Epidermal melanocyte (primary cell): ENCODE results near the gene FREY1.
"Not testable (repeated sequence)": the region's sequence is repeated elsewhere in the genome, so short reads cannot be mapped to it uniquely, and the experiment has no call there.

Source experiments
- DNase-seq: peaks from one replicate; pipeline ENCODE4 v3.0.0; 2011; ENCODE audit warnings: low spot score; ENCODE audit not compliant: insufficient read length

Gene FREY1

DNA sequence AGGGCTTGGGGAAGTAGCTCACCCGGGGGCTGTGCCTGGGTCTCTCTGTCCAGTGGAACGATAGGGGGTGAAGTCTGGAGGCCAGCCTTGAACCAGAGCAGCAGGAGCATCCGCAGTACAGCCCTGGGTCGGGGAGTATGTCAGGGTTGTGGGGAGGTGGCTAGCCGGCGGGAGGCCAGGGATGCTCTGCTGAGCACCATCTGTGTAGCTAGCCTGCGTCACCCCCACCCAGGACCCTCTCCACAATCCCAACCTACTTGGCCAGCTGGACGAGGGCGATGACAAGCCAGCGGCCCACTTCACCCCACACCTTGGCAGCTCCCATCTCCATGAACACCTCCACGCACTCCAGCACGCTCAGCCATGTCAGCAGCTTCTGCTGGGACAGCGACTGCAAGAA is 8.4 kb upstream of the FREY1 start:
- DNase-seq: no peak

DNA sequence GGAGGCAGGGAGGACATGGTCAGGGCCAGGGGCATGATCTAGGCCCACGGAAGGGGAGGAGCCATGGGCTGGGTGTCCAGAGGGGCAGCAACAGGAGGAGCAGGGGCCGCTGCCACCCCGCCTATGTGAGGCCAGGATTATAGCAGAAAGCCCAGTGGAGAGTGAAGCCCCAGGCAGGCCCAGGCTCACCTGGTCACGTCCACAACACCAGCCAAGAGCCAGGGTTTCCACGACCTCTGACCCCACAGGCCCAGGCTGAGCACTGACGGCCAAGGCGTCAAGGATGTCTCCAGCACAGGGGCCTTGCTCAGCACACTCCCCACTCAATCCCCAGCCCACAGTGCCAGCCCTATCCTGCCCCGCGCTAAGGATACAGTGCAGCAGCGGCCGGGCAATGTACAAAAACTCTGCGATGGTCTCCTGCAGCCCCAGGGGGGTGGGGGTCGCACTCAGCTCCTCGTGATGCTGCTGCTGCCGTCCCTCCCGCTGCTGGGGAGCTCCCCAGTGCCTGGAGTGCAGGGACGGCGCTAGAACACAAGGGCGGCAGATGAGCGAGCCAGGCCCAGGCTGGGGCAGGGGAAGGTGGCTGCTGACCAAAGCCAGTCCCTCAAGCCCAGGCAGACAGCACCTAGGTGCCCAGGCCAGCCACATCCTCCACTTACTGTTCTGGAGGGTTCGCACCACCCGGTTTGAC is 7.0 kb upstream of the FREY1 start:
- DNase-seq: no peak

DNA sequence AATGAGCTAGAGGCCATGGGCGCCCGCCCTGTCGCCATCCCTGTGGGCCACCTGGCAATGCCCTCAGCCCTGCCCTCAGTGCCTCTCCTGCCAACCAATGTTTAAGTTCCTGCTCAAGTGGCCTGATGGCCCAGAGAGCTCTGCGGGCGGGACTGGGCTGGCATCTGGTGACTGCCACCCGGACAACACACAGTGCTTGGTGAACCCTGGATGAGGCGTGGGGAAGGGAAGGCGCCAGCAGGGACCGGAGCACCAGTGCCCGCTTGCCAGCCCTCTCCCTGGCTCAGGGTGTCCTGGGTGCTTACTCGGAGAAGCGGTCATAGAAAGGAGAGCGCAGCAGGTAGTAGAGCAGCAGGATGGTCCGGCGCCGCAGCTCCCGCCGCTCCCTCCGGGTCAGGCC is 6.4 kb upstream of the FREY1 start:
- no peak for DNase-seq

DNA sequence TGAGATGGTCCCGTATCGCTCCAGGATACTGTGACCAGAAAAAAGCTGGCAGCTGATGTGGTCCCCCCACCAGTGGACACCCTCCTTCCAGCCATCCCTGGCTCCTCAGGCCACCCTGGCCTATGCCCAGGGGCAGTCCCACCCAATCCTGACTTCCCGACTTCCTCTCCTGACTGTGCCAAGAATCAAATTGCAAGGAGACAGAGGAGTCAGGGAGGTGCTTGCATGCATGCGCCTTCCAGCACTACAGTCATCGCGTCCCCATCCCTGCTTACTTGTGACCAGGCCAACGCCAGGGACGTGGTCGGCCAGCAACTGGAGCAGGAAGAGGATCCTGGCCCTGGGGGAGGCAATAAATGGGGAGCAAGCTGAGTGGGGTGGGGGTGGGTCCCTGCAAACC is 3.6 kb upstream of the FREY1 start:
- DNase-seq: no peak

DNA sequence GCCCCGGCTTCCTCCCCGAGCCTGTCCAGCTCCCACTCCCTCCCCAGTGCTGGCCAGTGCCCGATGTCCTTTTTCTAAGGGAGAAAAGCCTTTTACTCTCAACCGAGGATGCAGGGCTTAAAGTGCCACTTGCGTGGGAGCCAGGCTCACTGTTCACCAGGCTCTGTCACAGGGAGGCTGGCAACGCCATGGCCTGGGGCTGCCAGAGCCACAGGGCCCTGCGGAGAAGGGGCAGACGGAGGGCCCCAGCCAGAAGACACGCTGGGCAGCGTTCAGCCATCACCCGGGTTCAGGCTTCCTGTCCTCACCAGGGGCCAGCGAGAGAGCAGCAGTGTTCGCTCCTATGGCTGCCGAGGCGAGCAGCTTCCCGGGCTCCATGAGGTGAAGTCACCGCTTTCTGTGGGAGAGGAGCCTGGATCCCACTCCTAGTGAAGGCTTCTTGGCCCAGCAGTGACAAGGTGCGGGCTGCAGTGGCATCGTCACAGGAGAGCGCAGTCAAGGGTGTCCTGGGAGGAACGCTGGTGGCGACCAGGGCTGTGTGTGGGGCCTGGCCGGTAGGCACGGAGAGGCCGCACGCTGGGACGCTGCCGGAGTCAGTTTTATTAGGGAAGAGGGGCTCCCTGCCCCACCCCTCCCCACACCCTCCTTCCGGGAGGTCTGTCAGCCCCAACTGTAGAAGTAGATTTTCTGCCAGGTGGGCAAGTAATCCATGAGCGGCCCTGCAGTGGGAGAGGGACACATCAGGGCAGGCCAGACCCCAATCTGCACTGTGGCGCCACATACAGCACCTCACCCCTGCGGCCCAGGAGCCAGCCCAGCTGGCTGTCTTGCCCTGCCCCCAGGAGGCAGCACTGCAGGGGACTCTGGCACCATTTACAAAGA is 2.8 kb upstream of the FREY1 start:
- no peak for DNase-seq

DNA sequence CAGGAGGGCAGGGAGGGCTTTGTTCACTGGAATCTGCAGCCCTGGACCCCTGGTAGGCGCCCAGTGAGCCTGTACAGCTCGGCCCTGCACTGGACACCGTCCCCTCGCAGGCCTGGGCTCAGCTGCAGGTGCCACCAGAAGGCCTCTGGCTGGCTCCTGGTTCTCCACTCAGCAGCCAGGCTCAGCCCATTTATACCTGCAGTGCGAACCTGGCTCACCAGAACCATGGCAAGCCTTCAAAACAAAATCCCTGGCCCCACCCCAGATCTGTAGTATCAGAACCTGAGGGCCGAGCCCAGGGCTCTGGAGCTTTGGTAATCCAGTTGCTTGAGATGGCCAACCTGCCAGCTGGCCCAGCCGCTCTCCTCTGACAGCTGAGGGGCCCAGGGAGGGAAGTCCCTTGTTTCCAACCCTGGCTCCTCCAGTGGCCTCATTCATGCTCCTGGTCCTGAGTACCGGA is 870 bp upstream of the FREY1 start:
- no peak for DNase-seq

DNA sequence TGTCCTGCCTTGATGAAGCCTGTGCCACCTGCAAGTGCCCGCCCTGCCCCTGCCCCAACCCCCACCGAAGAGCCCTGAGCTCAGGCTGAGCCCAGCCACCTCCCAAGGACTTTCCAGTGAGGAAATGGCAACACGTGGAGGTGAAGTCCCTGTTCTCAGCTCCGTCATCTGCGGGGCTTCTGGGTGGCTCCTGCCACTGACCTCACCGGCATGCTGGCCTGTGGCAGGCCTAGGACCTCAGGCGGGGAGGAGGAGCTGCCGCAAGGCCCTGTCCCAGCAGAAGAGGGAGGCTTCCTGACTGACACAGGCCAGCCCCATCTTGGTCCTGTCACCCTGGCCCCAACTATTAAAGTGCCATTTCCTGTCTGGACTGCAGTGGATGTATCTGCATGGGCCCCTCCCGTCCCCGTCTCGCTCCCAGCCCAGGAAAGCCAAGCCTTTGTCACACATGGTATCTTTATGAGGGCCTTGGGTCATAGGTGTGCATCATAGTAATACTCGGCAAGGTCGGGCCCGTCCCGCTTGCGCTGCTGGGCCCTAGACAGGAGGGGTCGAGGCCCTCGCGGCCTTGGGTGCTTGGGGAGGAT is 882 bp downstream of the FREY1 start:
- DNase-seq: no peak

DNA sequence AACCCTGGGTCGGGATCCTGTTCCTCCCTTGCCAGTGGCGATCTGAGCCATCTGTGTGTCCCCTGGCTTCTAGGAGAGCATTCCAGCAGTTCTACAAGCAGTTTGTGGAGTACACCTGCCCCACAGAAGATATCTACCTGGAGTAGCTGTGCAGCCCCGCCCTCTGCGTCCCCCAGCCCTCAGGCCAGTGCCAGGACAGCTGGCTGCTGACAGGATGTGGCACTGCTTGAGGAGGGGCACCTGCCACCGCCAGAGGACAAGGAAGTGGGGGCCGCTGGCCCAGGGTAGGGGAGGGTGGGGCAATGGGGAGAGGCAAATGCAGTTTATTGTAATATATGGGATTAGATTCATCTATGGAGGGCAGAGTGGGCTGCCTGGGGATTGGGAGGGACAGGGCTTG is 1.5 kb downstream of the FREY1 start:
- not testable (repeated sequence) for DNase-seq

DNA sequence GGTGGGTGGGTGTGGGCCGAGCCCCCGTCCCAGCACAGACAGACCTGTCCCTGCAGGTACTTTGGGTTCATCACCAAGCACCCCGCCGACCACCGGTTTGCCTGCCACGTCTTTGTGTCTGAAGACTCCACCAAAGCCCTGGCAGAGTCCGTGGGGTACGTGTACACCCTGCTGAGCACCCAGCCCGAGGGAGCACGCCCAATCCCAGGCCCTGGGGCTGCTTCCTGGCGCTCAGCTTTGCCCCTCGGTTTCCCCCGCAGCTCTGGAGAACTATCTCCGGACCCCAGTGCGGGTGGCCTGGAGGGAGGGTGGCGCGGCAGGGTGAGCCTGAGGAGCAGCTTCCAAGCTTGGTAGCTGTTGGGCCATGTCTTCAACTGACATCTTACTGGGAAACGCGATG is 2.0 kb downstream of the FREY1 start:
- no peak for DNase-seq

DNA sequence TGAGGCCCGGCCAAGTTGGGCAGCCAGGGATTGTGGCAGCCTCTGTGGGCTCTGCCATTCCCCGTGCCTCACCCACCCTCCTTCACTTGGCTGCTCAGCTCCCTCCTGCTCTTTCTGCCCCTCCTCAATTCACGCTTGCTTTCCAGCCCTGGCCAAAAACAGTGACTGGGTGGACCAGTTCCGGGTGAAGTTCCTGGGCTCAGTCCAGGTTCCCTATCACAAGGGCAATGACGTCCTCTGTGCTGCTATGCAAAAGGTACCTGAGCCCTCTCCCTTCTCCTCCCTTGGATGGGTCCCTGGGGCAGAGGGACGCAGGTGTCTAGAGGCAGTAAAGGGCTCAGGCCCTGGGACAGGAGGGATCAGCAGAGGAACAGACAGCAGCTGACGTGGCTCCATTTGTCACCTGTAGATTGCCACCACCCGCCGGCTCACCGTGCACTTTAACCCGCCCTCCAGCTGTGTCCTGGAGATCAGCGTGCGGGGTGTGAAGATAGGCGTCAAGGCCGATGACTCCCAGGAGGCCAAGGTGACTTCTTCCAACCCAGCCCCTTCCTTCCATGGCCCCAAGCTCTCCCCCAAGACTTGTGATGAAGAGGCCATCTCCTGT is 2.7 kb downstream of the FREY1 start:
- no peak for DNase-seq

DNA sequence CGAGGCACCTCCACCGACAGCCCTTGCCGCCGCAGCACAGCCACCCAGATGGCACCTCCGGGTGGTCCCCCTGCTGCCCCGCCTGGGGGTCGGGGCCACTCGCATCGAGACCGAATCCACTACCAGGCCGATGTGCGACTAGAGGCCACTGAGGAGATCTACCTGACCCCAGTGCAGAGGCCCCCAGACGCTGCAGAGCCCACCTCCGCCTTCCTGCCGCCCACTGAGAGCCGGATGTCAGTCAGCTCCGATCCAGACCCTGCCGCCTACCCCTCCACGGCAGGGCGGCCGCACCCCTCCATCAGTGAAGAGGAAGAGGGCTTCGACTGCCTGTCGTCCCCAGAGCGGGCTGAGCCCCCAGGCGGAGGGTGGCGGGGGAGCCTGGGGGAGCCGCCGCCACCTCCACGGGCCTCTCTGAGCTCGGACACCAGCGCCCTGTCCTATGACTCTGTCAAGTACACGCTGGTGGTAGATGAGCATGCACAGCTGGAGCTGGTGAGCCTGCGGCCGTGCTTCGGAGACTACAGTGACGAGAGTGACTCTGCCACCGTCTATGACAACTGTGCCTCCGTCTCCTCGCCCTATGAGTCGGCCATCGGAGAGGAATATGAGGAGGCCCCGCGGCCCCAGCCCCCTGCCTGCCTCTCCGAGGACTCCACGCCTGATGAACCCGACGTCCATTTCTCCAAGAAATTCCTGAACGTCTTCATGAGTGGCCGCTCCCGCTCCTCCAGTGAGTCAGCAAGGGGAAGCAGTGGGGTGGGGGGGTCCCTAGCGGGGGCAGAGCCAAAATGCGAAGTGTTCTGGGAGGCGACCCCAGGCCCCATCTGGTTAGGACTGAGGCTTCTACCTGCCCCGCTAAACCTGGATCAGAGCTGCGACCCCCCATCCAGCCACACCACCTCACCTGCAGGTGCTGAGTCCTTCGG is 4.4 kb downstream of the FREY1 start:
- no peak for DNase-seq

DNA sequence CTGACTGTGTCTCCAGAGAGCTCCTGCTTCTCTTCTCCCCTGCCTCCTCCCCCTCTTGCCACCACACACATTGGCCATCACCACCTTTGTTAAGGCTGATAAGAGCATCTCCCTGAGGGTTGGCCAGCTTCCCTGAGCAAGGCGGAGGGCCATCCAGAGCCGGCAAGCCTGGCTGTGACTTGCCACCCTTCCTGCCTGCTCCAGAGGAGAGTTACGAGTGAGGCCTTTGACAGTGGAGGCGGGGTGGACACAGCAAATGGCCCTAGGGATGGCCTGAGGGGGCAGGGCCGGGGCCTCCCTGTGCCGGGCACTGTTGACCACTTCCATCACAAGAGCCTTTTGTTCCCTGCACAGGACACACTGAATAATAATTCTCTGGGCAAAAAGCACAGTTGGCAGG is 5.4 kb downstream of the FREY1 start:
- no peak for DNase-seq

DNA sequence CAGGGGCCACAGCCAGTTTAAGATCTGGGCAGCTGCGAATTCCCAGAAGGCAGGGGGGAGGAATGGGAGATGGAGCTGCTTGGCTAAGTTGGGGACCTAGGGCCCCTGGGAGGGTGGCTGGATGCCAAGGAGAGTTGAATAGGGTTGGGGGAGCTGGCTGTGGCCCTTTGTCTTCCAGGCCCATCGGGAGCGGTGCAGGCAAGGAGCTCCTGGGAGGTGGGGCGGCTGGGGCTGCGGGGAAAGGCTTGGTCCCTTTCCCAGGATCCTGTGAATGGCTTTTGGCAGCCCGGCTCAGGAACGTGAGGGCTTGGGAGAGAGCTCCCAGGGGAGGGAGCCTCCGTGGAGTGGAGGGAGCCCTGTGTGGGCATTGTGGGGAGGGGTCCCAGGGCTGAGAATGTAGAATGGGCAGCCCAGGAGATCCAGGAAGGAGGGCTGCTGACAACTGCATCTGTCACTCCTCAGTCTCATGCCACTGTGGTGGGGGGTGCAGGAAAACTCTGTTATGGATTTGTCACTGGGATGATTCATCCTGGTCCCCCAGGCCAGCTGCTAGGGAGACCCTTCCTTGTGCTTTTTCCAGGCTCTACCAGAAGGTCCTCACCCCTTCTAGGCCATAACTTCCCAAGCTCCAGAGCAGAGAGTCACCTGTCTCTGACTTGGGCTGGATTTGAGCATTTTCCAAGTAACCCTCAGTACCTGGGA is 6.0 kb downstream of the FREY1 start:
- no peak for DNase-seq

DNA sequence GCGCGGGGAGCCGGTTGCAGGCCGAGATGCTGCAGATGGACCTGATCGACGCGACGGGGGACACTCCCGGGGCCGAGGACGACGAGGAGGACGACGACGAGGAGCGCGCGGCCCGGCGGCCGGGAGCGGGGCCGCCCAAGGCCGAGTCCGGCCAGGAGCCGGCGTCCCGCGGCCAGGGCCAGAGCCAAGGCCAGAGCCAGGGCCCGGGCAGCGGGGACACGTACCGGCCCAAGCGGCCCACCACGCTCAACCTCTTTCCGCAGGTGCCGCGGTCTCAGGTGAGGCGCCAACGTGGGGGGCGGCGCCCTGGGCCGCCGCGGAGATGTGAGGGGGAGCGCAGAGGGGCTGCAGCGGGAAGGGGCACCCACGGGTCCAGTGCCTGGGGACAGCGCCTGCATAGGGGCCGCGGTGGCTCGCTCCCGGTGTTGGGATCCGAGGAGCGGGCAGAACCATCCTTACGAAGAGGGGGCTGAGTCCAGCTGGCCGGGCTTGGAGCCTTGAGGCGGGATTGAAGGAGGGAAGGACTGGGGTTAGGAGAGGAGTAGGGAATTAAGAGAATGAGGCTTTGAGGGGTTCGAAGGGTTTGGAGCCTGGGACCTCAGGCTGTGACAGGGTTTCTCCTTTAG is 6.8 kb downstream of the FREY1 start:
- DNase-seq: not testable (repeated sequence)

DNA sequence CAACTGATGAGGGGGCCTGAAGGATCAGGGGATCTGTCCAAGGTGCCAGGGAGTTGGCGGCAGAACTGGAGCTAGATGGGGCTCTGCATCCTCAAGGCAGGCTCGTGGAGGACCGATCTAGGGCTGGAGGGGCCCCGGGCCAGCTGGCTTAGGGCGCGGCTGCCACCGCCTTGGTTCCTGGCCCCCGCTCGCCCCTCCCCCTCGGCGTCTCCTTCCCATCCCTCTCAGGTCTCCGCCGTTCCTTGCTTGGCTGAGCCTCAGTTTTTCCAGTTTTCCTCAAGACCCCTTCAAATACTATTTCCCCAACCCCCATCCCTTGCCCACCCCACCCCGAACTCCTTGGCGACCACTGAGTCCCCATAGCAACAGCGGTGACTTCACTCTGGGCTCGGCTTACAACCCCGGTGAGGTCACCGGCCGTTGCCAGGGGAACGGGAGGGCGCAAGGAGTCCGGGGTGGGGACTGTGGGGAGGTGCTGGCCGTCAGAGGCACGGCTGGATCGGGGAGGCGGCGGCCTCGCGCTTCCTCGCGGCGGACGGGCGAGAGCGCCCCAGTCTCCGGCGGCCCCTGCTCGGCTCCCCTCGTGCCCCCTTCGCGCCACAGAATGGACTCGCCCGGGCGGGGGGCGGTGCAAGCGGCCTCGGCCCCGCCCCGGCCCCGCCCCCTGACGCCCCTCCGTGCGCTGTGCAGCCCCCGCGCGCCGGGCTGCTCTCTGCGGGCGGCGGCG is 7.5 kb downstream of the FREY1 start:
- peak; percentile 80 for DNase-seq

DNA sequence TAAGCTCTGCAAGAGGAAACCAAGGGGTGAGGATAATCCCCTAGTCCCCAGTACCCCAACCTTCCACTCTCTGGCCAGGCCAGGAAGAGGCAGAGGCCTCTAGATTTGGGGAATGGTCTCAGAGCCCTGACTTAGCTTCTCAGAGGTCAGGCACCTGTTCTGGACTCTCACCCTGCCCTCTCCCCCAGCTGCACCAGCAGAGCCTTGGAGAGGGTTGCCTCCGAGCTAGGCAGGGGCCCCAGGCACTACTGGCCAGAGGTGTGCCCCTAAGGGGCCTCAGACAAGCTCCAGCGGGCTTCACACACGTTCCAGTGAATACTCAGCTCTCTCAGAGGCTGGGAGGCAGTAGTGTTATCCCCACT is 8.0 kb downstream of the FREY1 start:
- no peak for DNase-seq

DNA sequence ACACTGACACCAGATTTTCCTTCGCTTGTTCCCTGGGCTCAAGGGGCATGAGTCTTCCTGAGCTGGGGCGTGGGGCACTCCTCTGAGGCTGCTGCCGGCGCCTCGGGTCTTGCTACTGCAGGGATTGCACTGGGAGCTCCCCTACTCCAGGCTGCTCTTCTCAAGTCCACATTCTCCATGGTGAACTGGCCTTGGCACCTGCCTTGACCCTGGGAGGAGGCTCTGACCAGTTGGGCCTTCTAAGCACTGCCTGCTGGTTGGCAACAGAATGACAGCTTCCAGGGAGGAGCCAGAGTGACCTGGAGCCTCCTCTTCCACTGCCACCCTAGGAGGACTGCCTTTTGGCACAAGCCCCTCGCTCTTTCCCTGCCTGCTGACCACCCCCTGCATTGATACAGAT is 9.5 kb downstream of the FREY1 start:
- DNase-seq: no peak

DNA sequence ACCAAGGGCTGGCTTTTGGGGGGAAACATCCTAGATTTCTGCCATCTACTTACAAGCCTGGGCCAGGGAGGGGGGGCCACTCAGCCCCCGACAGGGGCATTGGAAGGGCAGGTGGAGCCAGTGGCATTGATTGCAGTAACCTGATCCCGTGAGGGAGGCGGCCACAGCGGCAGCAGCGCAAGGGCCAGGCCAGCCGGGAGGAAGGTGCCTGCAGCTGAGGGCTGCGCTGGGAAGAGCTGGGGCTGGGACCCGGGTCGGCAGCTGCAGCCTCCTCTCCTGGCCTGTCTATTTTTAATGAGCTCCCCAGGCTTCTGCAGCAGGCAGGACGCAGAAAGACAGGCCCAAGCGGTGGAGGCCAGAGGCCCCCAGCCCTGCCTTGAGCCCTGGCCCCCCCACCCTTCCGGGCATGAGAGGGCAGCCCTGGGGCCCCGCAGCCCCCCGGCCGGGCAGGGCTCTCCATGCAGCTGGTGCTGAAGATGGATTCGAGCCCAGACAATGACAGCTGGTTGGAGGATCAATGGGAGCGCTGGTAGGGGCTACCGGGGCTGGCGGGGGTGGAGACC is 10.6 kb downstream of the FREY1 start:
- DNase-seq: no peak
